ENCODE measurements around the gene LMO4.

DNA sequence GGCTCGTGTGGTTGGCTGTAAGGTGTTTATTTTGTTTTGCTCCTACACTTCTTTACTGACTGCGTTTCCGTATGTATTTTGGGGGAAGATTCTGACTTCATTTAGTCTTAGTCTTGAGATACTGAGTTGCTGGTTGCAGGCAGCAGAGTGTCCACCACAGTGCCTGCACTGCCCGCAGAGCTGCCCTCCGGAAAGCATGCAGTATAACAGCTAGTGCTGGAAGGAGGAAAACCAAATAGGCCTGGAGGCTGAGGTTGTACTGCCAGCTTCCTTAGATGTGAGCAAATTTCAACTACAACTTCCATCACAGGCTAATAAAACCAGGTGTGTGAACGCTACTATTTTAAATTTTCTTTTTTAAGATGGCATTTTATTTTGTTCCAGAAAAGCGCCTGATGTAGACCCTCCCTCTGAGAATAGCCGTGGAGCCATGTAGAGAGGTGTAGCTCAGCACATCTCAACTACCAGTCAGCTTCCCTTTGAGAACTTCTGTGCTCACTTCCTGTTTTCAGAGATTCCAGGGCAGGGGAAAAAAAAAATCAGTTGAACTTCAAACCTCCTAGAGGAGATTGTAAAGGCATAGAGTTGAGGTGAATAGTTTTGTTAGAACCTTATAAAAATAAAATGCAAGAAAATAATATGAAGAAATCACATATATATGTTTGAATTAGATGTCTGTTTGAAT is 17.6 kb downstream of the LMO4 start:
- TF ChIP-seq EZH2 (IDR thresholded peaks at IDR 0.05) (no peak), POLR2AphosphoS5 (IDR thresholded peaks at IDR 0.05; ENCODE audit: borderline replicate concordance, low read depth, low read length) (no peak), FOXP2 (optimal IDR thresholded peaks at IDR 0.05; ENCODE audit: control extremely low read depth, extremely low read length, insufficient read depth) (no peak)

All from SK-N-MC (cell line).